Superior temporal gyrus (tissue), 1 donor: ENCODE measurements around the gene FCN3.
A peak's percentile ranks its signal among the peaks of the same experiment; 100 is the strongest.
"Not testable (repeated sequence)": the region's sequence is repeated elsewhere in the genome, so short reads cannot be mapped to it uniquely, and the experiment has no call there.

Source experiments
- DNase-seq: peaks from one replicate; pipeline ENCODE4 v3.0.0-alpha.2; 2016; ENCODE audit errors: extremely low spot score

The FCN3 gene

DNA sequence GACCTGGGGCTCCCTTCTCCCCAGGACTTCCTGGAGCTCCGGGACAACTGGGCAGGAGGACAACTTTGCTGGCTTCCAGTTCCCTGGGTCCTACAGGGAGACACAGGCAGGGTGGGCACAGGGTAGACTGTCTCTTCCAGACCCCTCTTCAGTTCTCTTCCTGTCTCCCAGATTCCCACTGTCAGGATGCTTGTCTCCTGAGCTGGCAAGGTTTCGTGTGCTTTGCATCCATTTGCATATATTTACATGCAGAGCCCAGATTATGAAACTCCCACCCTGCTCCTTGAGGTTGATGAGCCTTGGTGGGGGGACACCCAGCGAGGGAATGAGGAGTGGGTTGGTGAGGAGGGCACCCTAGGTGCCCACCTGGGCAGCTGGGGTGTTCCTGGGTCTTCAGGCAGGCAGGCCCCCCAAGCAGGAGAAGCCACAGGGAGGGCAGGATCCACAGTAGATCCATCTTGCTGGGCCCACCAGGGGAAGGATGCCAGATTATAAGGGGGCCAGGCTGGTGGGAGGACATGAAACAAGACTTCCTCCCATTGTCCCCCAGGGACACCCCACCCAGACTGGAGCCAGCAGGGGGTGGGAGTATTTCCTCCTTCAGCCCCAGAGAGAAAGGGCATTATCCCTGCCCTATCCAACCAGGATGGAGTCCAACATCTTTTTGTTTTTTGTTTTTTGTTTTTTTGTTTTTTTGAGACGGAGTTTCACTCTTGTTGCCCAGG lies at the start of gene FCN3:
Gene FCN3, minus strand, starts transcription at position 463 of the 725 bp plus-strand sequence. Its CDS starts 6 bp downstream, at position 457.
- DNase-seq = no peak

DNA sequence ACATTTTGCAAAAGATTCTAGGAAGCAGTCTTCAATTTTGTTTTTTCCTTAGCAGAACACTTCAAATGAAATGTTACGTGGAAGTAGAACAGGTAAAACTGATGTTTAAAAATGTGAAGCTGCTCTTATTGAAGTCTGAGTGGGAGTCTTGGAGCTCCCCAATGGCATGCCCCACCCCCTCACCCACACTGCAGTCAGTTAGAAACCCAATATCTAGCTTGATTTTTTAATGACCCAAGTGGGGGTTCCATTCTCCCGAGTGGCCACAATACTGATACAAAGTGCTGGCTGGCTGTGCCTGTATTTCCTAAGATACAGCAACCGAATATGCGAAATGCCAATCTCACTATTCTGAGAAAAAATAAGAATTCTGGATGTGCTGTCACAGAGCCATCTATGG lies 49.1 kb upstream of the FCN3 start:
- DNase-seq = no peak

DNA sequence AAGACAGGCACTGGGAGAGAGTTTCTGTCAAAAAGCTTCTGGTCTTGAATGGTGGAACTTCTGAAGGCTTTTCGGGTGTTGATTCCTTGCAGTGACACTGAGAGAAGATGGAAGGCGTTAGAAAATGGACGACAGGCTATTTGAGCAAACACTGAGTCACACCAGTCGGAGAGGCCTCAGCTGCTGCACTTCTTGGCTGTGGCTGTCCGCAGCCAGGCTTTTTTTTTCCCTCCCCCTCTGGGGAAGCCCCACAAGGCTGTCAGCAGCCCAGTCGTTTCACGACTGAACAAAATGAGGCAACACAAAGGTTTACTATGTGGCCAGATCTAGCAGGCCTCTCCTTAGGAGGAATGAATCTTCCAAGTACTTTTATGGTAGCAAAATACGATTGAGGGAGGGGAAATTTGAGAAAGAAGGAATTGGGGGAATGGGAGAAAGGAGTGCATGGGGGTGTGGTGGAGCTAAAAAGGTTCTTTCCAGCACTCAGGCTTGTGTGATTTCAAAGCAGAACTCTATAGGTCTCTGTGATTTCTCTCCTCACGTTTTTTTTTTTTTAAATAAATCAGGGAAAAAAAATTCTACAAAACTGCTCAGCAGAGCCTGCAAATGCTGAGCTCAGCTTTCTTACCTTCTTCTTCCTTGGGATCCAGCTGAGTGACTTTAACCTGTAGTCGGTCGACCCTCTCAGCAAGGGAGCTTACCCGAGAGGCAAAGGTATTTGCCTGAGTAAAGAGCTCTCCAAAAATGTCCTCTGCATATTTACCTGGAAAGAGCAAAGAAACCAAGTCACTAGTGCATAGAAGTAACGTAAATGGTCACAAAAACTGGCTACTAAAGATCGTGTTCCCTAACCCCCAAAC lies 43.9 kb upstream of the FCN3 start:
- peak; percentile 86 for DNase-seq

DNA sequence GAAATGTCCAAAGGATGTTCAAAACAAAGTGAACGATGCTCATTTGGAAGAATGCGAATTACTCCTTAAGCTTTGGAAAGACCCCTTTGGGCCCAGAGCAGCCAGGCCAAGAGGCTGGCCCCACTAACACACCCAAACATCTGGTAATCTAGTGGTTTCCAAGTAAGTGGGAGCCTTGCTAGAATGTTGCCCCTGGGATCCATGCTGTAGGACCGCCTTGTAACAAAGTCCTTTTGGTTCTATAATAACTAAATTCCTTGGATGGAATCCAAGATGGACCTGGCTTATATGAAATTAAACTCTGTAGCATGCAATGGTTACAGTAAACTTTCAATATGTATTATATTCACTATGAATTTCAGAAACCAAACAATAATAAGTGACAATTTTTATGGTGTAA lies 43.1 kb upstream of the FCN3 start:
- DNase-seq = no peak

DNA sequence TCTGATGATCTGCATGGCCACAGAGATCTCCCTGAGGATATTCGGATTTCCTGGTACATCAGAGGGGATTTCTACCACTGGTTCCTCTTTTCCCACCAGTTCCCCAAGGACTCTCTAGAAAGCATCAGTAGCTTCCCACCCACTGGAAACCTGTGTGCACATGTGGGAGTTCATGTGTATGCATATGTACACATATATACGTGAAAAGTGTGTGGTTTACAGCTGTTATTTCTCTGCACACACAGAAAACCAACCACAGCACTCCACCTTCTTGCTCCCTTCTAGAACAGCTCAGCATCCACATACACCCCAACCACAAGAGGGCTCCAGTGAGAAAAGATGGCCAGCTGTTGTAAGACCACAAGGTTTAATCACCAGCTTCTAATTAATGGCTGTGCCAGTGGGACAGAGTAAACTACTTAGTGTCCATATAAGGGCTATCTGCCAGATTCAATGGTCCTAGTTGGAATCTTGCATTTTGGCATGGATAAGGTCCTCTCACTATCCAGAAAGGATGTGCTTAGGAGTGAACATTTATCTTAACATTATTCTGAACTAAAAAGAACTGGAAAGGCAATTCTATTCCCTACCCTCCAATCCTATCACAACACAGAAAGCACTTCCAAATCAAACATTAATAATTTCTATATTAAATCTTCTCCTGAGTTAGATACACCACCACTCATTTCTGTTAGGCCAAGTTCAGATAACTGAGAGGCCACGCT lies 41.9 kb upstream of the FCN3 start:
- DNase-seq = peak; percentile 78

DNA sequence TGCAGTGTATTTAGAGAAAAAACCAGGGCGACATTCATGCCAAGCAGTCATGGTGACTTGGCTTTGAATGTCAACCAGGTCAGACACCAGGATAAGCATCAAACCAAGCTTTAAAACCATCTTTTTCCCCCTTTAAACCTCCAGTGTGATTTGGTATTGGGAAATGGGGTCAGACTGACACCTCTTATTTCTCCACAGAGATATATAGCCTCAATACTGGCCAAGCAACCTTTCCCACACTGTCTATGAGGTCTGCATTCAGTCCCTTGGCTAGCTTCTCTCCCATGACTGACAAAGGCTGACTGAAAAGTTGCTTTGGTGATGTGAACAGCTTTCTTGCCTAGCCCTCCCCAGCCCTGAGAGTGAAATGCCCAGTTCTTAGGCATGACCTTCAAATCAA lies 39.5 kb upstream of the FCN3 start:
- DNase-seq = no peak

DNA sequence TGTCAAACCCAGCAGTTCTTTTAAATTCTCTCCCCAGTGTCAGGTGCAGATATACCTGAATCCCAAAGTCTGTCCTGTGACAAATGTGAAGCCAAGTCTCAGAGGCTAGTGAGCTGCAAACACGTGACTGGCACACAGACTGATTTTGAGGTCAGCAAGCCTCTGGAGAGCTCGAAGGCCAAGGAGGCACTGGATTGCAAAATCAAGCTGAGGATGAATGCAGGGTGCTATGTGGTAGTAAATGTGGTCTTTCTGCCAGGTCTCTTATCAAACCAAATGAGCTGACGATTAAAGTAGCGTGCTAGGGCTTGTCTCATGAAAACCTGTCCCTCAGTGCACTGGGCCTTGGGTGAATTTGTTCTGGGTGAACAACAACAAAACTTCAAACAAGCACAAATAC lies 38.4 kb upstream of the FCN3 start:
- DNase-seq = no peak

DNA sequence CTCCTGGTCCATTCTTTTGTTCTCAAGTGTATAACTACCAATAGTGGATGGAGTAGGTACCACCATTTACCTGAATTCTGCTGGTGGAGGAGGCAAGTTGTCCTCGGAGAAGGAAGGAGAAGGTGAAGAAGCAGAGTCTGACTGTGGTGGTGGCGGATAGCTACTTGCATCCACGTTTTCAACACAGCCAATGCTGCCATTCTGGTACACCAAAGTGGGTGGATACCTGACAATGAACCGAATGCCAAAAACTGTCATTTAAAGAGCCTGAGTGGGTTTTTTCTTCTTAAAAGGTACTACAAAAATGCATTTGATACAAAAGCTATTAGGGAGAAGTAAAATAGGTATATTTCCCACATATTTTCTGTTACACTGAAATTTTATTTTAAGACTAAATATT lies 37.9 kb upstream of the FCN3 start:
- no peak for DNase-seq

DNA sequence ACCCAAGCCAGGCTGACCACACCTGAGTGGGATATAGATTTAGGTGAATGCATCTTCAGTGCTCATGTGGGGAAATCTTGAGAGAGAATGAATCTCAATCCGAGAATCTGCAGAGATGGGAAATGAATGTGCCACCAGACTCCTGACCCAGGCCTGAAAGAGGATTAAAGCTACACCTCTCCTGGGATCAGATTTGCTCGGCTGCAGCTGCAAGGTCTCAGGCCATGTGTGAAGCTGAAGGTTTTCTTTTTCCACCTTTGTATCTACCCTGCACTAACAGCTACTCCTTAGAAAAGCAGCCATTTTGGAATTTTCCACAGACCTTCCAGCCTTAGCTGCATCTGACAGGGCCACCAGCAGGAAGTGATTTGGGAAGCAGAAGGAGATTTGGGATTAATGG lies 36.1 kb upstream of the FCN3 start:
- DNase-seq = no peak

DNA sequence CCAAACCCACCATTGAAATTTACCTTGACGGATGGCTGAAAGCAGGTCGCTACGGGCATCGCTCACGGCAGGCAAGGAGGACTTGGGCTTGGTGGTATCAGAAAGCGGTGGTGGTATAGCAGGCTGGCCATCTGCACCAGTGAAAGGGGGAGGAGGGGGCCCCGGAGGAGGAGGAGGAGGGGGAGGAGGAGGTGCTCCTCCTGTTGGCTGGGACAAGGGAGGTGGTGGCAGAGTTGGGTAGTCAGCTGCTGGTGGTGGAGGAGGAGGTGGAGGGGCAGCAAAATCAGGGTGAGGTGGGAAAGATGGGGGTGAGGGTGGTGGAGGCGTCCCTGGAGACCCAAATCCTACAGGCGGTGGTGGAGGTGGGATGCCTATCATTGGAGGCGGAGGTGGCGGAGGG lies 35.0 kb upstream of the FCN3 start:
- no peak for DNase-seq

DNA sequence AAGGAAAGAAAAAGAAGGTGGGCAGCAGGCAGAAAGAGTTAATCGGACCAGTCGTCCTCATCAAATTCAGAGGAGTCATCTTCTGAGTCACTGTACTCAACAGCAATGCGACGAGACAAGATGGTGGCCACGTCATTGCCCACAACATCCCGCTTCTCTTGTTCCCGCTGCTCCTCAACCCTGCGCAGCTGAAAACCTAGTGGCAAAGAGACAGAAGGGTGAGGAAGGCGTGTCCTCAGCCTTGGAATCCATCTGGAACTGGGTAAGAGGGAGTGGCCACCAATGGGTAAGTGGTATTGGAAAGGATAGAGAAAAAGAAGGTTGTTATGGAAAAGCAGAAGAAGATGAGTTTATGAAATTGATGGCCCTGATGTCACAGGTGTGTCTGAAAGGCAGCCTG lies 33.5 kb upstream of the FCN3 start:
- DNase-seq = no peak

DNA sequence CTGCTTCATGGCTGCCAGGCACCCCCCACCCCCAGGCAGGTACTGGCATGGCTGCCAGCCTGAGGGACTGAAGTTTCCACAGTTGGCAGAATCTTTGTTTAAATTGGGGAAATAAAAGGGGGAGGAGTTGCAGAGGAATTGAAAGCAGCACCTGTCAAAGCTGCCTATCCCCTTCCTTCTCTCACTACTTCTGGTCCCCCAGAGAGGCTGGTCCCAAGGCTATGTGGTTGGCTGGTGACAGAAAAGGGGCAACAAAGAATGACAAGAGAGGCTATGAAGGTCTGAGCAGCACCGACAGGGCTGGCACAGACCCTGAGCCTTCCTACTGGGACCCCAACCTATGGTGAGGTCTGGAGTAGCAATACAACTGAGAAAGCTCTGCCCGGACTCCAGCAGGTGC lies 32.2 kb upstream of the FCN3 start:
- not testable (repeated sequence) for DNase-seq

DNA sequence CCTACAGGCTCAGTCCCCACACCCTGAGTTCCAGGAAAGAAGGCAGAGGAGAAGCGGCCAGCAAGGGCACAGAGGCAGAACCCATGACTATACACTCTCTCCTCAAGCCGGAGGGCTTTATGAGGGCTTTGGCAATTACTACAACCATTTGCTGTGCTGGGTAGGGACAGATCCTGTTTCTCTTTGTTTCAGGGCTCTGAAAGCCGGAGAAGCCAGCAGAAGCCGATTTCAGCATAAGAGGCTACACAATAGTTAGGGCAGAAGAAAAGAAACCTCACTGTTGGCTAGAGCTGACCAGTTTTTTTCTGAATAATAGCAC lies 31.7 kb upstream of the FCN3 start:
- no peak for DNase-seq

DNA sequence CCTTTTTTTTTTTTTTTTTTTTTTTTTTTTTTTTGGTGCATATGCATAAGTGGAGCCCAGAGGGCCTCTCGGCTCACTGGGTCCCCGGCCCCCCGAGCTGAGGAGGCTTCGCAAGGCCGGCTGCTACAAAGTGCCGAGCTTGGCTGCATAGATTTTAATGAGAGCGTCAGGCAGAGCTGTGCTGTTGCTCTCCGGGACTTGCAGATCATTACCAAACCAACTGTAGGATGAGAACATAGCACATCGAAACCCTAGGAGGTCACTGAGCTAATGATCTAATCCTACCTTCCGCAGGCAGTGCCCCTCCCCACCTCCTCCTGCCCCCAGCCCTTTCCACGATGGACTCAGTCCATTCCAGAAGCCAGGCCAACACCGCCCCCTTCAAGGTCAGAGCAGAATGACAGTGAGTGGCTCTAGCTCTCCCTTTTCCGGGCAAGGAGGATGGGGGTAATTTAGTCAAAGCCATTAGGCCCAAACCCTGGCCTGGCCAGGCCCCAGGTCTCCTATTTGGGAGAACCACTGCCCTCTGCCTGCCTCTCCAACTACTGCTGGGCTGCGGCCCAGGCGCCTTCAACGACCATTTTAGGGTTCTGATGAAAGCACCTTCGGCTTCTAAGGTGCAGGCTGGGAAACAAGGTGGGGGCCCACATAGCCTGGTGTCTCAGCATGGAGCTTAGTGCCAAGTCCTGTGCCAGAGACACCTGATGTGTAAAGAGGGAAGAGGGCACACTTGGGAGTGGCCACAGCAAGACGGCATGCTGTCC lies 31.2 kb upstream of the FCN3 start:
- DNase-seq = not testable (repeated sequence)

DNA sequence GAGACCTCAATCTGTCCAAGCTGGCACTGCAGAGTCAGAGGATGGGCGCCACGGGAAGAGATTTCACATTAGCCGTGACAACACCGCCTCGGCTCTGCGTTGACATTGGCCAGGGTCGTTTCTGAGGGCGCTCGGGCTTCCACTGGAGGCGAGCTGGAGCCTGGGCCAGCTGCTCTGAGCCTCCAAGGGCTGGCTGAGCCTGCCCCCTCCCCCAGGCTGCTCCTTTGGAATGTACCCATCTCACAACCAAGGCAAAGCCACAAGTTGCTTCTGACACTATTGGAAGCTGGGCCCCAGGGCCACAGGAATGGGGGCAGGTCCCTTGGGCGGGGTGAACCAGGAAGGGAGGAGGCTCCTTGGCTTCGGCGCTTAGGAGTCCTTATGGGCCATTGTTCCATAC lies 30.4 kb upstream of the FCN3 start:
- no peak for DNase-seq

DNA sequence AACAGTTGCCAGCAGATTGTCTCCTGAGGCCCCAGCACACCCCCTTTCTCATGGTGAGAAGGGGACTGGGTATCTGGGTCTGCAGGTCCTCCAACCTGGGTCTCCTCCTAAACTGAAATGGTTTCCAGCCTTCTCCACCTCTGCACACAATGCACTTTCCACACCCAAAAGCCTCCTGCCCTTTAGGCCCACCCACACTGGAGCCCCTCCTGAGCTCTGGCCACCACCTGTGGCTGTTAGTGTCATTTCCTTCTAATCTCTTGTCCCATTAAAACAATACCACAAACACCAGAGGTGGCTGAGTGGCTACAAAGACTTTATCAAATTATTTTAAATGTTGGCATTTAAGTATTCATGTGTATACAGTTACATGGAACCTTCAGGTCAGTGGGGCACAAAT lies 29.3 kb upstream of the FCN3 start:
- DNase-seq = no peak

DNA sequence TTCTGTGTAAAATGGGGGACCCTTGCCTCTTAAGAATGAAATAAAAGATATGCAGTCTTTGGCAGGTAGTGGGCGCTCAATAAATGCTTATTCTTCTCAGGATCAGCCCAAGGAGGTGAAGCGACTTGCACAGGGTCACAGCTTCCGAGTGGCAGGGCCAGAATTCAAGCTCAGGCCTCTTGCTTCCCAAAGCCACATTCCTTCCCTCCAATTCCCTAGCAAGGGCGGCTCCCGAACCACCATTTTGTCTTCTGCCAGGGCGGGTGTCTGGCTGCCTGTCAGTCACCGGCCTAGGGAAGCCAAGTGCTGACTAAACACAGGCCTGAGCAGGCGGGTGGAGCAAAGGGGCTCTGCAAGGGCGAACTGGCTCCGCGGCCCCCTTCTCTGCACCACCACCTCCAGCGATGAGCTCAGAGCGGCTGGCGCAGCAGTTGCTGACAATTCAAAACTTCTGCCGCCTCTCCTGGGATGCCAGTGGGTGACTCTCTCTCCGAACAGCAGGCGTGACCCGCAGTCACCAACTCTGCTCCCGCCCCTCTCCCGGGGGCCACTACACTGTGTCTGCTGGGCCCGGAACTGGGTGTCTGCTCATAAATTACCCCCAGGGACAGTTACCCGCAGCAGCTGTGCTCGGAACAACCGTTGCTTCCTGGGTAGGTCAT lies 28.6 kb upstream of the FCN3 start:
- no peak for DNase-seq

DNA sequence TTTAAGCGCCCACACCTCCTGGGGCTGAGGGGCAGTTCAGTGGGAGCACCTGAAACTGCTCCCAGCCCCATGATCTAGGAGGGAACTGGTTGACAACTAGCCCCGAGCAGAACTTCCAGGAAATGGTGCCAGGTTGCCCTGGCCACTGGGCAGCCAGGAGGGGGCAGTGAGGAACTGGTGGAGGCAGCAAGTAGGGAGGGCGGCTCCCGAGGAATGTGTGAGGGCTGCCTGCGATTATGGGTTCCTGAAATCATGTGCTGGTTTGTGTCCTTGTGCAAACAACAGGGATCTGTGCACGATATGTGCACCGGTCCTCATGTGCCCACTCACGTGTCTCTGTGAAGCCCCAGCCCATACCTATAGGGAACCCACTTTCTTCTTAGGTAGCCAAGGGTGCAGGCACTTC lies 27.7 kb upstream of the FCN3 start:
- DNase-seq = peak; percentile 68

DNA sequence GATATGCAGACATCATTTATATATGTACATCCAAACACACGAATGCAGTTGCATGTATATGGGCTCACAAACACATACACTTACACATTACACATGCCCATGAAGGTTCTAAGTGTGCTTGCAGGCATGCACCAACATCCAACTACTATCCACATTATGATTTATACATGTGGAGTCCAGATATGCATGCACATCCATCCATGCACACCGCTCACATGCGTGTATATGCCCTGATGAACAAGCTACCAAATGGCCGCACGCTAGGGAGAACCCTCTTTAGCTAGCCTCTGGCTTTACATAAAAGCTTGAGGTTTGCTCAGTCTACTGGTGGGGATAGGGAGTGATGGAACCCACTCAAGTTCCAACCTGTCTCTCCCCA lies 26.3 kb upstream of the FCN3 start:
- DNase-seq = no peak

DNA sequence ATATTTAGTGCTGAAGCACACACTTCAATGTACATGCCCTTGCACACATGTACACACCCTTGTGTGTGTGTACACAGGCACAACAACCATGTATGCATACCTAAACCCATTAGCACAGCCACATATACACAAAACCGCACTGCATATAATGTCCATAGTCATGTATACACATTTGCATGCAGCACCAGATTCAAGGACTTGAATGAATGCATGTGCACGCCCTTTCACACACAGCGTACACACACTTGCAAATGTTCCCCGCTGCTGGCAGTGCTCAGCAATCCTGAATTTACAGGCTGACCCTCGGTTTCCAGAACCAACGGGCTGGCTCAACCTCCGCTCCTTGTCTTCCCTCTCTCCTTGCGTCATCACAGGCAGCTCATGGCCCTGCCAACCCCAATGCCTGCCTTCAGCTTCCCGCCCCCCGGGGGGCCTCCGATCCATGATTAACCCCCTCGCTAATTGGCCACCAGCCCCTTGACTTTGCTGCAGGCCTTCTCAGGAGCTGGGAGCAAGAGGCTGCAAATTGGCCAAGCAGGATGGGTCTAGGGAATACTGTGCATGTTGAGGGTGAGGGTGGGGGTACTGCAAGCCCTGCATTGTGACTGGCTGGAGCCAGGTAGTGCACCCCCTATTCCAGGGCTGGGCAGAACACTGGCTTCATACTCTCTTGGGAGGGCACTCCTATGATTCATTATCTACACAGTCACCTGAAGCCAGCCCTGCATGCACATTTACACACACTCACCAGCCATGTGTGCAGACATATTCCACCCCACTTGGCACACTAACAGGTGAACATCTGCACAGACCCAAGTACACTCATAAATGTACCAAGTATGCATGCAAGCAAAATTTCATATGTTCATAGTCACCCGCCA lies 25.7 kb upstream of the FCN3 start:
- DNase-seq = no peak
